Endothelial cell of umbilical vein (primary cell): ENCODE data around the gene ITGA2. TPM values are rescaled to one million over a fixed set of nuclear protein-coding genes. Genes with fewer than 3 reads are reported as not detected.

Experiments used
- BruUV-seq: library from RNA; stranded (reverse); fragments of 400-500 nt; replicated peaks from 2 replicates; lab custom pipeline; 2021; lab: Mats Ljungman, UMichigan
- CTCF ChIA-PET: fragments of 300-600, 350-600 bp; sonication (Branson Sonifier 250); formaldehyde crosslinking; loops from one replicate; lab custom pipeline; 2021; ENCODE audit warnings: antibody characterized with exemption, inconsistent platforms; lab: Charles Lee
- POLR2A ChIA-PET: fragments of 300-600, 350-600 bp; sonication (Branson Sonifier 250); formaldehyde crosslinking; loops from one replicate; lab custom pipeline; 2021; ENCODE audit warnings: antibody characterized with exemption, inconsistent platforms; lab: Charles Lee
- DNase-seq: peaks from one replicate; pipeline ENCODE4 v3.0.0-alpha.2; 2011; ENCODE audit warnings: low read depth, low spot score
- FAIRE-seq: peaks from 2 replicates; lab custom pipeline; 2011; peaks lifted over from hg19 to GRCh38; lab: Jason Lieb, UNC
- H2AFZ ChIP-seq: 2 replicates; pipeline ENCODE4 v1.6.0; 2012; ENCODE audit warnings: low read depth, low read length, control low read depth, inconsistent platforms
- H3K27ac ChIP-seq: 2 replicates; pipeline ENCODE4 v1.5.1; 2011; ENCODE audit warnings: low read depth, mild to moderate bottlenecking, control low read depth, low read length, moderate library complexity; ENCODE audit not compliant: insufficient read depth
- H3K27me3 ChIP-seq, 2 experiments: 2 replicates each; pipeline versions ENCODE4 v1.6.0 to v1.6.1; 2011; ENCODE audit warnings: low read length in 2 of 2, mixed read lengths in 1 of 2; ENCODE audit not compliant: control insufficient read depth in 2 of 2, insufficient read depth in 2 of 2
- H3K36me3 ChIP-seq, 2 experiments: 2 replicates in 1 of 2; 3 replicates in 1 of 2; pipeline ENCODE4 v1.5.1; 2011; ENCODE audit warnings: low read length in 2 of 2, mild to moderate bottlenecking in 1 of 2, moderate library complexity in 1 of 2; ENCODE audit not compliant: control insufficient read depth in 2 of 2, insufficient read depth in 2 of 2; ENCODE audit errors: extremely low read depth in 1 of 2
- H3K4me1 ChIP-seq: 3 replicates; pipeline ENCODE4 v1.5.1; 2011; ENCODE audit warnings: mild to moderate bottlenecking, low read length; ENCODE audit not compliant: control insufficient read depth, insufficient read depth; ENCODE audit errors: extremely low read depth
- H3K4me2 ChIP-seq: 2 replicates; pipeline ENCODE4 v1.6.1; 2011; ENCODE audit warnings: low read length, control low read depth, mixed read lengths; ENCODE audit not compliant: insufficient read depth
- H3K4me3 ChIP-seq, 3 experiments: fragments of 200-600 bp in 1 of 3; sonication (generic), shearing (Covaris generic) in 1 of 3; replicated peaks in 1 of 3; 2 replicates each; pipeline ENCODE4 v1.5.1; 2011 to 2016; ENCODE audit warnings: control low read depth in 3 of 3, low read length in 3 of 3, mild to moderate bottlenecking in 2 of 3, inconsistent platforms in 1 of 3, low read depth in 1 of 3, moderate library complexity in 1 of 3; ENCODE audit not compliant: insufficient read depth in 1 of 3
- H3K79me2 ChIP-seq: 2 replicates; pipeline ENCODE4 v1.6.0; 2012; ENCODE audit warnings: low read length, inconsistent platforms; ENCODE audit not compliant: control insufficient read depth, insufficient read depth
- H3K9ac ChIP-seq: replicated peaks from 2 replicates; pipeline ENCODE3; 2011; ENCODE audit warnings: low read length, control low read depth; ENCODE audit not compliant: insufficient read depth; ENCODE audit errors: extremely low read depth
- H3K9me1 ChIP-seq: replicated peaks from 3 replicates; pipeline ENCODE4 v1.6.0; 2011; ENCODE audit warnings: mild to moderate bottlenecking, low read length; ENCODE audit not compliant: control insufficient read depth, insufficient read depth; ENCODE audit errors: extremely low read depth
- H3K9me3 ChIP-seq: replicated peaks from 2 replicates; pipeline ENCODE4 v1.5.1; 2012; ENCODE audit warnings: low read length, inconsistent platforms; ENCODE audit not compliant: control insufficient read depth, insufficient read depth
- H4K20me1 ChIP-seq: replicated peaks from 2 replicates; pipeline ENCODE3; 2011; ENCODE audit warnings: mild to moderate bottlenecking, low read length; ENCODE audit not compliant: control insufficient read depth, insufficient read depth; ENCODE audit errors: extremely low read depth
- EZH2 ChIP-seq: IDR thresholded peaks from 2 replicates; pipeline ENCODE4 v1.6.1; 2012; ENCODE audit warnings: borderline replicate concordance, low read depth, mild to moderate bottlenecking, moderate library complexity, low read length, inconsistent platforms; ENCODE audit not compliant: severe bottlenecking
- FOS ChIP-seq: IDR thresholded peaks from 2 replicates; pipeline ENCODE4 v1.6.1; 2011; ENCODE audit warnings: mild to moderate bottlenecking, low read length, moderate library complexity, borderline replicate concordance; ENCODE audit not compliant: insufficient read depth
- GATA2 ChIP-seq: IDR thresholded peaks from 2 replicates; pipeline ENCODE4 v1.7.0; 2011; ENCODE audit warnings: low read depth, mild to moderate bottlenecking, moderate library complexity, mixed read lengths, low read length; ENCODE audit not compliant: insufficient read length, insufficient read depth
- JUN ChIP-seq: IDR thresholded peaks from 2 replicates; pipeline ENCODE4 v1.6.1; 2011; ENCODE audit warnings: borderline replicate concordance, low read depth; ENCODE audit not compliant: insufficient read length, insufficient read depth
- MAX ChIP-seq: IDR thresholded peaks from 2 replicates; pipeline ENCODE4 v1.6.1; 2011; ENCODE audit not compliant: insufficient read depth, insufficient read length
- MYC ChIP-seq: IDR thresholded peaks from one replicate; pipeline ENCODE4 v1.6.1; 2011; ENCODE audit warnings: mild to moderate bottlenecking, low read depth, low read length
- POLR2A ChIP-seq: IDR thresholded peaks from 2 replicates; pipeline ENCODE4 v1.6.1; 2012; ENCODE audit warnings: low read depth, mild to moderate bottlenecking, control low read depth, low read length
- POLR2AphosphoS5 ChIP-seq: IDR thresholded peaks from 2 replicates; pipeline ENCODE4 v1.6.1; 2012; ENCODE audit warnings: low read depth, mild to moderate bottlenecking, control low read depth, low read length, moderate library complexity; ENCODE audit not compliant: insufficient read depth
- dilution Hi-C: fragments of 300-500 bp; cut with MboI; formaldehyde crosslinking; loops from one replicate; pipeline ENCODE4 v1.15.0; 2019; ENCODE audit warnings: low sequenced_read_pairs; ENCODE audit not compliant: extremely low pct_ligation_motif_present
- intact Hi-C: fragments of 100-400 bp; cut with micrococcal nuclease; formaldehyde crosslinking; loops from one replicate; pipeline ENCODE4 v1.10.0; 2022
- polyA plus RNA-seq, 4 experiments: library from polyadenylated mRNA; depleted of rRNA in 3 of 4; stranded (reverse) in 3 of 4; unstranded in 1 of 4; fragments of >200 nt; gene quantifications; 2 replicates each; pipeline versions ENCODE4 v1.2.1 to v1.2.3, GENCODE V29; 2011 to 2012; ENCODE audit warnings: missing spikeins in 1 of 4
- total RNA-seq: library from RNA; stranded (reverse); gene quantifications from 2 replicates; pipeline ENCODE4 v1.2.3, GENCODE V29; 2021
- TF ChIP-seq, protein P1 (sequence below), 2 donors: IDR thresholded peaks; 1 replicate in 1 of 2; 2 replicates in 1 of 2; pipeline ENCODE4 v1.5.1; 2011; ENCODE audit warnings: low read length in 2 of 2, mild to moderate bottlenecking in 2 of 2, moderate library complexity in 2 of 2, control low read depth in 1 of 2, inconsistent platforms in 1 of 2, low read depth in 1 of 2; ENCODE audit not compliant: insufficient read depth in 1 of 2; ENCODE audit errors: extremely low read depth in 1 of 2

ITGA2 gene
- total and polyA plus RNA-seq, 2 donors (not counting 3 experiments of a cell fraction or from before 2014, with no cell fraction given) = 11.2 to 62.3 TPM

- H3K4me3 ChIP-seq = no peak overlapping the region
- ChIA-PET CTCF (interaction anchor here (0.9 to 1.8 kb wide), 3 partner anchors 22 to 125 kb away, joined by 3 to 11 read pairs (median 3); no protein-coding TSS in a partner anchor), POLR2A (interaction anchor here (0.7 kb wide), 1 partner anchor 249 kb away, joined by 9 read pairs; no protein-coding TSS in a partner anchor)
- H3K9me1 ChIP-seq = no peaks in the 10 kb centered on the region
- H4K20me1 ChIP-seq = no peaks in the 10 kb centered on the region
- no peaks in the 10 kb centered on the region for H3K79me2 ChIP-seq
- TF ChIP-seq FOS (no peak), GATA2 (no peak), EZH2 (no peak), MAX (no peak), POLR2AphosphoS5 (no peak), JUN (no peak), POLR2A (no peak), MYC (no peak)
- TF ChIP-seq, protein P1, sequence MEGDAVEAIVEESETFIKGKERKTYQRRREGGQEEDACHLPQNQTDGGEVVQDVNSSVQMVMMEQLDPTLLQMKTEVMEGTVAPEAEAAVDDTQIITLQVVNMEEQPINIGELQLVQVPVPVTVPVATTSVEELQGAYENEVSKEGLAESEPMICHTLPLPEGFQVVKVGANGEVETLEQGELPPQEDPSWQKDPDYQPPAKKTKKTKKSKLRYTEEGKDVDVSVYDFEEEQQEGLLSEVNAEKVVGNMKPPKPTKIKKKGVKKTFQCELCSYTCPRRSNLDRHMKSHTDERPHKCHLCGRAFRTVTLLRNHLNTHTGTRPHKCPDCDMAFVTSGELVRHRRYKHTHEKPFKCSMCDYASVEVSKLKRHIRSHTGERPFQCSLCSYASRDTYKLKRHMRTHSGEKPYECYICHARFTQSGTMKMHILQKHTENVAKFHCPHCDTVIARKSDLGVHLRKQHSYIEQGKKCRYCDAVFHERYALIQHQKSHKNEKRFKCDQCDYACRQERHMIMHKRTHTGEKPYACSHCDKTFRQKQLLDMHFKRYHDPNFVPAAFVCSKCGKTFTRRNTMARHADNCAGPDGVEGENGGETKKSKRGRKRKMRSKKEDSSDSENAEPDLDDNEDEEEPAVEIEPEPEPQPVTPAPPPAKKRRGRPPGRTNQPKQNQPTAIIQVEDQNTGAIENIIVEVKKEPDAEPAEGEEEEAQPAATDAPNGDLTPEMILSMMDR (IDR thresholded peaks at IDR 0.05; ENCODE audit: extremely low read depth in 1 of 2, insufficient read depth in 1 of 2, low read depth in 1 of 2, low read length in 2 of 2) = no peak
- H3K9me3 ChIP-seq = no peaks in the 10 kb centered on the region
- peaks cover 20 to 34% of the 10 kb centered on the region in 2 experiments for H3K36me3 ChIP-seq
- H3K27me3 ChIP-seq = no peaks in the 10 kb centered on the region
- H2AFZ ChIP-seq = no peak overlapping the region
- intact Hi-C loops = no loop called here
- peaks cover 14% of the 10 kb centered on the region for H3K4me1 ChIP-seq
- no TSS peak for BruUV-seq
- H3K27ac ChIP-seq = no peak overlapping the region
- H3K9ac ChIP-seq = no peak overlapping the region
- no peak for FAIRE-seq
- dilution Hi-C loops = no loop called here
- no peak for DNase-seq
- no peak overlapping the region for H3K4me2 ChIP-seq
Observed at GRCh38 chr5:53073348-53073747, 84.2 kb downstream of the ITGA2 start.
